ENCODE data around the gene APOL3.
"Not testable (repeated sequence)": the region's sequence is repeated elsewhere in the genome, so short reads cannot be mapped to it uniquely, and the experiment has no call there.

The APOL3 gene

GRCh38 chr22:36143956-36144355 is 16.6 kb downstream of the APOL3 start:
- no peak overlapping the region for H3K27ac ChIP-seq

GRCh38 chr22:36143066-36143815 is 17.3 kb downstream of the APOL3 start:
- Histone ChIP-seq H3K4me3 (ENCODE audit: low read depth, low read length) (no peak overlapping the region), H3K36me3 (ENCODE audit: control insufficient read depth, insufficient read depth, low read length) (no peaks in the 10 kb centered on the region), H3K4me2 (ENCODE audit: low read length) (no peak overlapping the region), H3K9ac (no peak overlapping the region), H3K4me1 (peaks cover 3% of the 10 kb centered on the region), H2AFZ (no peak overlapping the region), H3K27ac (no peak overlapping the region), H3K9me3 (ENCODE audit: control insufficient read depth, low read length) (no peaks in the 10 kb centered on the region), H3K27me3 (ENCODE audit: control insufficient read depth, insufficient read depth, low read length) (no peaks in the 10 kb centered on the region), H3K79me2 (no peaks in the 10 kb centered on the region)
- TF ChIP-seq, protein P1, sequence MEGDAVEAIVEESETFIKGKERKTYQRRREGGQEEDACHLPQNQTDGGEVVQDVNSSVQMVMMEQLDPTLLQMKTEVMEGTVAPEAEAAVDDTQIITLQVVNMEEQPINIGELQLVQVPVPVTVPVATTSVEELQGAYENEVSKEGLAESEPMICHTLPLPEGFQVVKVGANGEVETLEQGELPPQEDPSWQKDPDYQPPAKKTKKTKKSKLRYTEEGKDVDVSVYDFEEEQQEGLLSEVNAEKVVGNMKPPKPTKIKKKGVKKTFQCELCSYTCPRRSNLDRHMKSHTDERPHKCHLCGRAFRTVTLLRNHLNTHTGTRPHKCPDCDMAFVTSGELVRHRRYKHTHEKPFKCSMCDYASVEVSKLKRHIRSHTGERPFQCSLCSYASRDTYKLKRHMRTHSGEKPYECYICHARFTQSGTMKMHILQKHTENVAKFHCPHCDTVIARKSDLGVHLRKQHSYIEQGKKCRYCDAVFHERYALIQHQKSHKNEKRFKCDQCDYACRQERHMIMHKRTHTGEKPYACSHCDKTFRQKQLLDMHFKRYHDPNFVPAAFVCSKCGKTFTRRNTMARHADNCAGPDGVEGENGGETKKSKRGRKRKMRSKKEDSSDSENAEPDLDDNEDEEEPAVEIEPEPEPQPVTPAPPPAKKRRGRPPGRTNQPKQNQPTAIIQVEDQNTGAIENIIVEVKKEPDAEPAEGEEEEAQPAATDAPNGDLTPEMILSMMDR (IDR thresholded peaks at IDR 0.05), result no peak

More at GRCh38 chr22:36143956-36144355, 16.6 kb downstream of the APOL3 start:
- H3K4me2 ChIP-seq (ENCODE audit: low read length), result no peak overlapping the region
- H3K79me2 ChIP-seq, result no peaks in the 10 kb centered on the region
- no peak overlapping the region for H2AFZ ChIP-seq
- no peak overlapping the region for H3K4me3 ChIP-seq (ENCODE audit: low read depth, low read length)
- no peaks in the 10 kb centered on the region for H3K36me3 ChIP-seq (ENCODE audit: control insufficient read depth, insufficient read depth, low read length)
- H3K27me3 ChIP-seq (ENCODE audit: control insufficient read depth, insufficient read depth, low read length), result no peaks in the 10 kb centered on the region
- TF ChIP-seq, protein P1 (IDR thresholded peaks at IDR 0.05), result no peak
- no peak overlapping the region for H3K9ac ChIP-seq
- H3K4me1 ChIP-seq, result peaks cover 3% of the 10 kb centered on the region
- no peaks in the 10 kb centered on the region for H3K9me3 ChIP-seq (ENCODE audit: control insufficient read depth, low read length)

- Histone ChIP-seq H3K9me3 (ENCODE audit: control insufficient read depth, low read length) (no peaks in the 10 kb centered on the region), H3K79me2 (no peaks in the 10 kb centered on the region), H3K36me3 (ENCODE audit: control insufficient read depth, insufficient read depth, low read length) (no peaks in the 10 kb centered on the region), H3K27me3 (ENCODE audit: control insufficient read depth, insufficient read depth, low read length) (no peaks in the 10 kb centered on the region), H3K27ac (no peak overlapping the region), H3K4me3 (ENCODE audit: low read depth, low read length) (no peak overlapping the region), H3K9ac (no peak overlapping the region), H3K4me2 (ENCODE audit: low read length) (no peak overlapping the region), H3K4me1 (peaks cover 3% of the 10 kb centered on the region), H2AFZ (no peak overlapping the region)
- TF ChIP-seq, protein P1 (IDR thresholded peaks at IDR 0.05), result no peak
Observed at GRCh38 chr22:36141481-36141880, 19.1 kb downstream of the APOL3 start.

DNA sequence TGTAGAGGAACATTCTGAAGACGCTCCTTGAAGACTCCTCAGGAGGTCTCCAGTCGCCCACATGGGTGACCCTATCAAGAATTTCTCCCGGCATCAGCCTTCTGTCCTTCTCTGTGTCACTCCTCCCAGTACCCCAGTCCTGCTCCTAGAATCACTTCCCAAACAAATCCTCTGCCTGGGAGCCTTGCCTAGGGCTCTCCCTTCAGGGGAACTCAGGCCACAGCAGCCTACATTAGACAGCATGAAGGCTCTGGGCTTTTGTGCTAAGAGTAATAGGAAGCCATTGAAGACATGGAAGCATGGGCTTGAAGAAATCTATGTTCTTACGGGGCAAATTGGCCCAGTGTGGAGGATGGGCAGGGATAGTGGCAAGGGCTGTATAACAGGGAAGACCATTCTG is 21.8 kb downstream of the APOL3 start:
- H3K4me2 ChIP-seq (ENCODE audit: low read length); H3K36me3 ChIP-seq (ENCODE audit: control insufficient read depth, insufficient read depth, low read length); H3K9me3 ChIP-seq (ENCODE audit: control insufficient read depth, low read length); H3K4me3 ChIP-seq (ENCODE audit: low read depth, low read length); H3K79me2 ChIP-seq; H3K27ac ChIP-seq; H3K4me1 ChIP-seq; H3K27me3 ChIP-seq (ENCODE audit: control insufficient read depth, insufficient read depth, low read length); H3K9ac ChIP-seq; H2AFZ ChIP-seq: not testable (repeated sequence)

DNA sequence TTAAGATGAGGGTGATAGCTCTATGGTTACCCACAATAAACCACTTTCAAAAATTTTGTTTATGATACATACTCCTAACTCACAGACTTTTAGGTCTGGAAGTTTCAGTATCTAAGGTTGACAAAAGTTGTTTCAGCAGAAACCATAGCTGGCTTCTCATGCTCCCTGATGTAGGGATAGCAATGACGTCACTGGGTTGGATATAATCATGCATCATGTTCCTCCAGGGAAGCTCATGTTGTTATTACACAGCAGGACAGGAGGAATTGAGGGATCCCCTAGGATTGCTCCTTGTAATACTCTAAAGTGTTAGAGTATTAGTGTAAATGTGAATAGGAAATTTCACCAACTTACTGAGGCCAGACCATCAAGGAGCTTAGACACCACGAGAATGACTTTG is 23.6 kb downstream of the APOL3 start:
- no peaks in the 10 kb centered on the region for H3K27me3 ChIP-seq (ENCODE audit: control insufficient read depth, insufficient read depth, low read length)
- no peaks in the 10 kb centered on the region for H3K4me1 ChIP-seq
- H3K4me3 ChIP-seq (ENCODE audit: low read depth, low read length), result no peak overlapping the region
- no peaks in the 10 kb centered on the region for H3K79me2 ChIP-seq
- no peak overlapping the region for H3K9ac ChIP-seq
- TF ChIP-seq, protein P1 (IDR thresholded peaks at IDR 0.05), result no peak
- no peaks in the 10 kb centered on the region for H3K9me3 ChIP-seq (ENCODE audit: control insufficient read depth, low read length)
- H3K36me3 ChIP-seq (ENCODE audit: control insufficient read depth, insufficient read depth, low read length), result no peaks in the 10 kb centered on the region
- no peak overlapping the region for H2AFZ ChIP-seq
- no peak overlapping the region for H3K4me2 ChIP-seq (ENCODE audit: low read length)
- no peak overlapping the region for H3K27ac ChIP-seq
